ENCODE data around the gene KMT2B.
"Not testable (repeated sequence)": the region's sequence is repeated elsewhere in the genome, so short reads cannot be mapped to it uniquely, and the experiment has no call there.

KMT2B gene, protein sequence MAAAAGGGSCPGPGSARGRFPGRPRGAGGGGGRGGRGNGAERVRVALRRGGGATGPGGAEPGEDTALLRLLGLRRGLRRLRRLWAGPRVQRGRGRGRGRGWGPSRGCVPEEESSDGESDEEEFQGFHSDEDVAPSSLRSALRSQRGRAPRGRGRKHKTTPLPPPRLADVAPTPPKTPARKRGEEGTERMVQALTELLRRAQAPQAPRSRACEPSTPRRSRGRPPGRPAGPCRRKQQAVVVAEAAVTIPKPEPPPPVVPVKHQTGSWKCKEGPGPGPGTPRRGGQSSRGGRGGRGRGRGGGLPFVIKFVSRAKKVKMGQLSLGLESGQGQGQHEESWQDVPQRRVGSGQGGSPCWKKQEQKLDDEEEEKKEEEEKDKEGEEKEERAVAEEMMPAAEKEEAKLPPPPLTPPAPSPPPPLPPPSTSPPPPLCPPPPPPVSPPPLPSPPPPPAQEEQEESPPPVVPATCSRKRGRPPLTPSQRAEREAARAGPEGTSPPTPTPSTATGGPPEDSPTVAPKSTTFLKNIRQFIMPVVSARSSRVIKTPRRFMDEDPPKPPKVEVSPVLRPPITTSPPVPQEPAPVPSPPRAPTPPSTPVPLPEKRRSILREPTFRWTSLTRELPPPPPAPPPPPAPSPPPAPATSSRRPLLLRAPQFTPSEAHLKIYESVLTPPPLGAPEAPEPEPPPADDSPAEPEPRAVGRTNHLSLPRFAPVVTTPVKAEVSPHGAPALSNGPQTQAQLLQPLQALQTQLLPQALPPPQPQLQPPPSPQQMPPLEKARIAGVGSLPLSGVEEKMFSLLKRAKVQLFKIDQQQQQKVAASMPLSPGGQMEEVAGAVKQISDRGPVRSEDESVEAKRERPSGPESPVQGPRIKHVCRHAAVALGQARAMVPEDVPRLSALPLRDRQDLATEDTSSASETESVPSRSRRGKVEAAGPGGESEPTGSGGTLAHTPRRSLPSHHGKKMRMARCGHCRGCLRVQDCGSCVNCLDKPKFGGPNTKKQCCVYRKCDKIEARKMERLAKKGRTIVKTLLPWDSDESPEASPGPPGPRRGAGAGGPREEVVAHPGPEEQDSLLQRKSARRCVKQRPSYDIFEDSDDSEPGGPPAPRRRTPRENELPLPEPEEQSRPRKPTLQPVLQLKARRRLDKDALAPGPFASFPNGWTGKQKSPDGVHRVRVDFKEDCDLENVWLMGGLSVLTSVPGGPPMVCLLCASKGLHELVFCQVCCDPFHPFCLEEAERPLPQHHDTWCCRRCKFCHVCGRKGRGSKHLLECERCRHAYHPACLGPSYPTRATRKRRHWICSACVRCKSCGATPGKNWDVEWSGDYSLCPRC (N-terminal part only)

DNA sequence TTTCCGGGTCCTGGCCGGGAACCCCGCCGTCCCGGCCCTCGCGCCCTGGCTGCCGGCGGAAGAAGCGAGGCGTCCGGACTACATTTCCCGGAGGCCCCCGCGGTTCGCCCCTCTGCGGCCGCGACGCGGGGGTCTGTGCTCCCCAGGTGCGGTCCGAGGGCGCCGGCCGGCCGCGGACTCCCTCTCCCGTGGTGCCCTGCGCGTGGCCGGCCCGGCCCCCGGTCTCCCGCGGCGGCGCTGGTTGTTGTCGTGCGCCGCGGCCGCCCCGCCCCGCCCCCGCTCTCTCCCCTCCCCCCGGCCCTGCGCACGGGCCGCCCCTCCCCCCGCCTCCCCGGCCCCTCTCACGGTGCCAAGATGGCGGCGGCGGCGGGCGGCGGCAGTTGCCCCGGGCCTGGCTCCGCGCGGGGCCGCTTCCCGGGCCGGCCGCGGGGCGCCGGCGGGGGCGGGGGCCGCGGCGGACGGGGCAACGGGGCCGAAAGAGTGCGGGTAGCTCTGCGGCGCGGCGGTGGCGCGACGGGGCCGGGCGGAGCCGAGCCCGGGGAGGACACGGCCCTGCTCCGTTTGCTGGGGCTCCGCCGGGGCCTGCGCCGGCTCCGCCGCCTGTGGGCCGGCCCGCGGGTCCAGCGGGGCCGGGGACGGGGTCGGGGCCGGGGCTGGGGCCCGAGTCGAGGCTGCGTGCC lies at the start of gene KMT2B:
KMT2B (plus strand) TSS at position 339 of the 680 bp plus-strand sequence; CDS start at position 355, 16 bp downstream.
- peak; percentile 94 to 97 for DNase-seq
- TF ChIP-seq GATA1 (IDR thresholded peaks at IDR 0.05; ENCODE audit: low read depth, low read length), result no peak
- no peak for TF ChIP-seq POLR2A (IDR thresholded peaks at IDR 0.05; ENCODE audit: low read length)

DNA sequence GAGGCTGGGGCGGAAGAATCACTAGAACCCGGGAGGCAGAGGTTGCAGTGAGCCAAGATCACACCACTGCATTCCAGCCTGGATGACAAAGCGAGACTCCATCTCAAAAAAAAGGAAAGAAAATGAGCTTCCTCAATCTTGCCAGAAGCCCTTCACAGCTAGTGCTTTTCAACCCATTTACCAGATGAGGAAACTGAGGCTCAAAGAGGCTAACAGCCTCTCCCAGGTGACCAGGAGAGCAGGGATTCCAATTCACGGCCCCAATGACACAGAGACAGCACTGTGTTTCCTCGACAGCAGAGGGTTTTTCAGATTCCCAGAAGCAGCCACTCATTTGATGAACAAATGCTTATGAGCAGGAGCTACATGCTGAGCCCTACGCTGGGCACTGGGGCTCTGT lies 48.2 kb upstream of the KMT2B start:
- DNase-seq, result no peak

DNA sequence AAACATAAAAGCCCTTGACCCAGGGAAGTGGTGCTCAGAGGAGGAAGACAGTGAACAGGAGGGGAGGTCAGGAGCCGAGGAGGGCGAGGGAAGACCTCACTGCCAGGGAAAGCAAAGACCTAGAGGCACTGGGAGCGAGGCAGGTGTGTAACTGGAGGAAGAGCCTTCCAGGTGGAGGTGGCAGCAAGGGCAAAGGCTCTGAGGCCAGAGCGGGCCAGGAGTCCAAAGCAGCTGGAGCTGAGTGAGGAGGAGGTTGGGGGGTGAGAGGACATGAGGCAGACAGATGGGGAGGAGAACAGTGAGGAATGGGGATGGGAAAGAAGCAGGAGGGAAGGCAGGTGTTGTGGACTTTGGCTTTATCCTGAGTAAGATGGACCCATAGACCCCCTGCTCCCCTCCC lies 47.8 kb upstream of the KMT2B start:
- TF ChIP-seq POLR2A (IDR thresholded peaks at IDR 0.05; ENCODE audit: low read length) (no peak), GATA1 (IDR thresholded peaks at IDR 0.05; ENCODE audit: low read depth, low read length) (no peak)
- DNase-seq, result no peak

More for the DNA sequence above, 48.2 kb upstream of the KMT2B start:
- TF ChIP-seq GATA1 (IDR thresholded peaks at IDR 0.05; ENCODE audit: low read depth, low read length) (no peak), POLR2A (IDR thresholded peaks at IDR 0.05; ENCODE audit: low read length) (no peak)

DNA sequence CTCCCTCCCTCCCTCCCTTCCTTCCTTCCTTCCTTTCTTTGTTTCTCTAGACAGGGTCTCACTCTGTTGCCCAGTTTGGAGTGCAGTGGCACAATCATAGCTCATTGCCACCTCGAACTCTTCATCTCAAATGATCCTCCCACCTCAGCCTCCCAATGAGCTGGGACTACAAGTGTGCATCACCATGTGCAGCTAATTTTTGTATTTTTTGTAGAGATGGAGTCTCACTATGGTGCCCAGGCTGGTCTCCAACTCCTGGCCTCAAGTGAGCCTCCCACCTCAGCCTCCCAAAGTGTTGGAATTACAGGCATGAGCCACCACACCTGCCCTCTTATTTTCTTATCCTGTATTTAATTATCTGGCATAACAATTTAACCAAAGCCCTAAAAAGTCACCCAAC lies 47.1 kb upstream of the KMT2B start:
- TF ChIP-seq POLR2A (IDR thresholded peaks at IDR 0.05; ENCODE audit: low read length) (no peak), GATA1 (IDR thresholded peaks at IDR 0.05; ENCODE audit: low read depth, low read length) (no peak)
- DNase-seq, result no peak

DNA sequence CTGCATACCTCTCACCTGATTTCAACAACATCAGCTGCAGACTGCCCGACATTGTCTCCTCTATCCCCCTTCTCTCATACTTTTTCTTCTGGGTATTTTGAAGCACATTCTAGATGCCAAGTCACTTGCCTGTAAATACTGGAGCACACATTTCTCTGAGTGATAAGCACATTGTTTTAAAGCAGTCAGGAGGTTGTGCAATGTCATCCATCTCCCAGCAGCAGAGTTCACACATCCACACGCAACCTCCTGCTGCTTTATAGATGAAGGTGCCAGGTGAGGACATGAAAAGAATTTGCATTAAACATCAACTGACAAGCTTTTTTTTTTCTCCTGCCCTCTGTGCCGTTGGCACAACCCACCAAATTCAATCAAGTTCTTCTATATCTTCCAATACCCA lies 46.0 kb upstream of the KMT2B start:
- peak; percentile 73 to 82 for DNase-seq
- TF ChIP-seq POLR2A (IDR thresholded peaks at IDR 0.05; ENCODE audit: low read length) (no peak), GATA1 (IDR thresholded peaks at IDR 0.05; ENCODE audit: low read depth, low read length) (no peak)

DNA sequence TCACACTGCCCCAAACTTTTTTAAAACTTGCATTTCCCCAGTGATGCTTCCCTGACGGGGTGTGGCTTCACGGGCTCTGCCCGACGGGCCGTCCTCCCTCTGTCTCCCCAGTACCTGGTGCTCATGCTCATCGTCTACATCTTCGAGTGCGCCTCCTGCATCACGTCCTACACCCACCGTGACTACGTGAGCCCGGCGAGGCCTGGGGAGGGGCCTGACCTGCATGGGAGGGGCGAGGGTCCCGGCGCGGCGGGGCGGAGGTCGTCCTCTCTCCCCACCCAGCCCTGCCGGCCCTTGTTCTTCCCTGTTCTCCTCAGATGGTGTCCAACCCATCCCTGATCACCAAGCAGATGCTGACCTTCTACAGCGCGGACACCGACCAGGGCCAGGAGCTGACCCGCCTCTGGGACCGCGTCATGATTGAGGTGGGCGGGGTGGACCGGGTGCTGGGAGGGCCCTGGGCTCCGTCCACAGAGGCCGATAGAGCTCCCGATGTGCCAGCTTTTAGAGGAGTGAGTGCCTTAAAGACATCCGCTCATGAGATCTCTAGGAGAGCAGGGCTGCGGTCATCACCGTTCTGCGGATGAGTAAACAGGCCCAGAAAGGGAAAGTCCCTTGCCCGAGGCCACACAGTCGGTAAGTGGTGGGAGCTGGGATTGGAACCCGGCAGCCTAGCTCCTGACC lies 44.5 kb upstream of the KMT2B start:
- TF ChIP-seq POLR2A (IDR thresholded peaks at IDR 0.05; ENCODE audit: low read length) (no peak), GATA1 (IDR thresholded peaks at IDR 0.05; ENCODE audit: low read depth, low read length) (no peak)
- DNase-seq, result peak; percentile 29 to 33

DNA sequence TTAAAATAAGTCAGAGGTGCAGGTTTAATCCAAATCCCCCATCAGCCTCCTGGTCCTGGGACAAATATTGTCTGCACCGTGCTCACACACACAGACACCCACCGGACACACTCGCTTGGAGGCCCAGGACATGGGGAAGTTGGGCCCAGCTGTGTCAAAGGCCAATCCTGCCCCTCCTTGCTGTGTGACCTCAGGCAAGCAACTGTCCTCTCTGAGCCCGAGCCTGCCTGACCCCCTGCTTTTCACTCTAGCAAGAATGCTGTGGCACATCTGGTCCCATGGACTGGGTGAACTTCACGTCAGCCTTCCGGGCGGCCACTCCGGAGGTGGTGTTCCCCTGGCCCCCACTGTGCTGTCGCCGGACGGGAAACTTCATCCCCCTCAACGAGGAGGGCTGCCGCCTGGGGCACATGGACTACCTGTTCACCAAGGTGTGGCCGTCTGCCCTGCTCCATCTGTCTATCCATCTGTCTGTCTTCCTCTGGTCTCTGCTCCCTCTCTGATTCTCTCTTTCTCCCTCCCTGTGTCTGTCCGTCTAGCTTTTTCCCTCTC lies 42.1 kb upstream of the KMT2B start:
- TF ChIP-seq GATA1 (IDR thresholded peaks at IDR 0.05; ENCODE audit: low read depth, low read length) (no peak), POLR2A (IDR thresholded peaks at IDR 0.05; ENCODE audit: low read length) (no peak)
- DNase-seq, result no peak

DNA sequence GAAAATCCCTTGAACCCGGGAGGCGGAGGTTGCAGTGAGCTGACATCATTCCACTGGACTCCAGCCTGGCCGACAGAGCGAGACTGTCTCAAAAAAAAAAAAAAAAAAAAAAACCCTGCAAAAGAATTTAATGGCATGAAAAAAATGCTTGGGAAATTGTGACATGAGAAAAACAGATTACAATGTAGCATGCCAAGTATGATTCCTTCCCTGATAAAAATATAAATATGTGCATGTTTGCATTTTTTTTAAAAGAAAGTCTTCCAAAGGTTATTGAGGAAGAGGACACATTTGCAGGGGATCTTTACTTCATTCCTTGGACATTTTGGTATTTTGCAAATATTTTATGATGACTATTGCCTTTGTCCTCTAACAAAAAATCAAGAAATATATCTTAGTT lies 28.0 kb upstream of the KMT2B start:
- TF ChIP-seq POLR2A (IDR thresholded peaks at IDR 0.05; ENCODE audit: low read length), result no peak
- no peak for TF ChIP-seq GATA1 (IDR thresholded peaks at IDR 0.05; ENCODE audit: low read depth, low read length)

DNA sequence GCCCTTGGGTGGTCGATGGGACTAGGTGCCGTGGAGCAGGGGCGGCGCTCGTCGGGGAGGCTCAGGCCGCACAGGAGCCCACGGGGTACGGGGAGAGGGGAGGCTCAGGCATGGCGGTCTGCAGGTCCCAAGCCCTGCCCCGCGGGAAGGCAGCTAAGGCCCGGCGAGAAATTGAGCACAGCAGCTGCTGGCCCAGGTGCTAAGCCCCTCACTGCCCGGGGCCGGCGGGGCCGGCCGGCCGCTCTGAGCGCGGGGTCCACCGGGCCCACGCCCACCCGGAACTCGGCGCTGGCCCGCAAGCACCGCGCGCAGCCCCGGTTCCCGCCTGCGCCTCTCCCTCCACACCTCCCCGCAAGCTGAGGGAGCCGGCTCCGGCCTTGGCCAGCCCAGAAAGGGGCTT lies 26.7 kb upstream of the KMT2B start:
- not testable (repeated sequence) for DNase-seq

More for the DNA sequence above, 28.0 kb upstream of the KMT2B start:
- no peak for DNase-seq

DNA sequence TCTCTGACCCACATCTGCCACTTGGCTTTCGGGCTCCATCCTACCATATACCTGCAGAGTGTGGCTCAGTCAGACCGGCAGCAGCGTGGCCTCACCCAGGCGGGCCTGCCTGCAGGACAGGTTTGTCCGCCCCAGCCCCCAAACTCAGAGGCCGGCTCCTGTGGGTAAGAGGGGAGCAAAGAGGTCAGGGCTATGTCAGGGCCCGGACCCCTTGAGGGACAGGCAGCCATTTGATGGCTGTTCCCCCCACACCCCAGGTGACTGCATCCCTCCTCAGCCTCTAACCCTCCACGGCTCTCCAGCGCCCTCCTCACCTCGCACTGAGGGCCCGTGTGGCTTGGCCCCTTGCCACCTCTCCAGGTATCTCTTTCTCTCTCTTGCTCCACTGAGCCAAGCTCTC lies 25.8 kb upstream of the KMT2B start:
- no peak for TF ChIP-seq POLR2A (IDR thresholded peaks at IDR 0.05; ENCODE audit: low read length)
- no peak for TF ChIP-seq GATA1 (IDR thresholded peaks at IDR 0.05; ENCODE audit: low read depth, low read length)
- DNase-seq, result no peak

DNA sequence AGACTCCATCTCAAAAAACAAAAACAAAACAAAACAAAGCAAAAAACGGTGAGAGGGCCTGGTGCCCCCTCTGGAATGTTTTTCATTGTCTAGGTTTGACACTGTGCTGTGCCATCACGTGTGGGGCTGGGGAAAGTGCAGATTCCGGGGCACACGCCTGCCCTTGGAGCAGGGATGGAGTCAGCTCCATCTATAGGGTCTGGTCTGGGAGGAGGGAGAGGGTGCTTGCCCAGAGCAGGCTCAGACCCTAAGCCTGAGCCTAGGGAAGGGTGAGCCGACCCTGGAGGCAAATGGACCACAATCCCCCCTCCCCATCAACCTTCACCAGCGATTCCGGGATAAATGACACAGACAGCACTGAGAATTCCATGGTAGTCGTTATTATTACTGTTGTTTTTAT lies 24.4 kb upstream of the KMT2B start:
- TF ChIP-seq GATA1 (IDR thresholded peaks at IDR 0.05; ENCODE audit: low read depth, low read length) (no peak), POLR2A (IDR thresholded peaks at IDR 0.05; ENCODE audit: low read length) (no peak)
- no peak for DNase-seq

DNA sequence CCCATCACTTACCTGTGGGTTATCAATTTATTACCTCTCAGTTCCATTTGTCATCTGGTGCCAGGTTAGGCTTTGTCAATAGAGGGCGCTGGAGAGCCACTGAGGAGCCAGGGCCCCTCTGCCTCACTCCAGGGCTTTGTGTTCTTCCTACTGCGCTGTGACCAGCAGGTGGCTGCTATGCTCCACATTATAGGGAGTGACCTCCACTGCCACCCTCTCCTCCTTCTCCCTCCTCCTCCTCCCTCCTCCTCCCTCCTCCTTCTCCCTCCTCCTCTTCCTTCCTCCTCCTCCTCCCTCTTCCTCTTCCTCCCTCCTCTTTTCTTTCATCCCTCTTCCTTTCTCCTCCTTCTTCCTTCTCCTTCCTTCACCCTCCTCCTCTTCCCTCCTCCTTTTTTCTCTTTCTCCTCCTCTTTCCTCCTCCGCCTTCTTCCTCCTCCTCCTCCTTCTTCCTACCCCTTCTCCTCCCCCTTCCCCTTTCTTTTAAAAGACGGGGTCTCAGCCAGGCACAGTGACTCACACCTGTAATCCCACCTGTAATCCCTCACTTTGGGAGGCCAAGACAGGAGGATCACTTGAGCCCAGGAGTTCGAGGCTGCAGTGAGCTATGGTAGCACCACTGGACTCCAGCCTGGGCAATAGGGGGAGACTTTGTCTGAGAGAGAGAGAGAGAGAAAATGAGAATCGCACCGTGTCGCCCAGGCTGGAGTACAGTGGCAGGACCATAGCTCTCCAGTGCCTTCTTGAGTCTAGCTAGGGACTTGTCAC lies 23.8 kb upstream of the KMT2B start:
- no peak for TF ChIP-seq GATA1 (IDR thresholded peaks at IDR 0.05; ENCODE audit: low read depth, low read length)
- no peak for TF ChIP-seq POLR2A (IDR thresholded peaks at IDR 0.05; ENCODE audit: low read length)
- DNase-seq, result peak; percentile 88 to 94
